HL-60 (cell line): Measurements from ENCODE around the gene EPN2.

Source experiments
- DNase-seq, 2 experiments: peaks; one replicate each; pipeline ENCODE4 v3.0.0-alpha.2; 2010 to 2020; ENCODE audit warnings: low read depth in 1 of 2, low spot score in 1 of 2
- H3K27ac ChIP-seq: fragments of 250-450 bp; sonication (Bioruptor Pico); replicated peaks from 2 replicates; pipeline ENCODE4 v1.5.1; 2020; ENCODE audit warnings: mild to moderate bottlenecking, moderate library complexity
- H3K27me3 ChIP-seq: fragments of 250-450 bp; sonication (Bioruptor Pico); 2 replicates; pipeline ENCODE4 v1.5.1; 2021; ENCODE audit warnings: mild to moderate bottlenecking, moderate library complexity; ENCODE audit not compliant: insufficient read depth, poor library complexity, severe bottlenecking
- H3K4me3 ChIP-seq: replicated peaks from 2 replicates; pipeline ENCODE4 v1.5.1; 2011; ENCODE audit warnings: mild to moderate bottlenecking, control low read depth, low read length; ENCODE audit not compliant: insufficient read depth
- CTCF ChIP-seq: IDR thresholded peaks from one replicate; pipeline ENCODE4 v1.5.1; 2011; ENCODE audit warnings: low read length, control low read depth, inconsistent platforms; ENCODE audit not compliant: insufficient read depth
- GABPA ChIP-seq: IDR thresholded peaks from 2 replicates; pipeline ENCODE4 v1.6.1; 2012; ENCODE audit warnings: low read depth
- POLR2AphosphoS5 ChIP-seq: IDR thresholded peaks from 2 replicates; pipeline ENCODE4 v1.6.1; 2012; ENCODE audit warnings: low read depth
- REST ChIP-seq: IDR thresholded peaks from 2 replicates; pipeline ENCODE4 v1.6.1; 2012; ENCODE audit warnings: low read depth; ENCODE audit not compliant: insufficient replicate concordance
- SPI1 ChIP-seq: IDR thresholded peaks from 2 replicates; pipeline ENCODE4 v1.6.1; 2012; ENCODE audit warnings: low read depth, mild to moderate bottlenecking, borderline replicate concordance

Gene EPN2

GRCh38 chr17:19311421-19312215 is 74.5 kb downstream of the EPN2 start:
- Histone ChIP-seq H3K27me3 (no peaks in the 10 kb centered on the region), H3K27ac (no peak overlapping the region), H3K4me3 (no peak overlapping the region)
- peak in 1 of 2 experiments; percentile 17 for DNase-seq
- TF ChIP-seq SPI1 (peak; percentile 17; the same call in 1 of the 2 replicates), GABPA (peak; percentile 32; the same call in 1 of the 2 replicates), POLR2AphosphoS5 (no peak)

GRCh38 chr17:19312406-19312805 is 75.2 kb downstream of the EPN2 start:
- Histone ChIP-seq H3K27ac (no peak overlapping the region), H3K27me3 (no peaks in the 10 kb centered on the region), H3K4me3 (no peak overlapping the region)
- no peak for DNase-seq
- no peak for TF ChIP-seq REST
- no peak for TF ChIP-seq GABPA
- TF ChIP-seq CTCF = no peak
- no peak for TF ChIP-seq SPI1
- TF ChIP-seq POLR2AphosphoS5 = no peak

- H3K27ac ChIP-seq = no peak overlapping the region
- TF ChIP-seq CTCF (no peak), POLR2AphosphoS5 (no peak), GABPA (no peak), SPI1 (no peak), REST (no peak)
- no peaks in the 10 kb centered on the region for H3K27me3 ChIP-seq
- DNase-seq = no peak
- H3K4me3 ChIP-seq = no peak overlapping the region
Measured at GRCh38 chr17:19313066-19313745, 76.0 kb downstream of the EPN2 start.
